Astrocyte (in vitro differentiated cells and primary cell): ENCODE data around the gene IGF2R.

Experiments used
- CTCF ChIP-seq: IDR thresholded peaks from 2 replicates; pipeline ENCODE4 v1.5.1; 2011; ENCODE audit warnings: low read depth, mild to moderate bottlenecking, inconsistent platforms, low read length, moderate library complexity; ENCODE audit not compliant: insufficient read depth
- EZH2 ChIP-seq: IDR thresholded peaks from 2 replicates; pipeline ENCODE4 v1.6.1; 2012; ENCODE audit warnings: mild to moderate bottlenecking, low read length, inconsistent platforms; ENCODE audit not compliant: insufficient read depth

GRCh38 chr6:160022793-160023192 lies 53.9 kb downstream of the IGF2R start:
- TF ChIP-seq CTCF (no peak), EZH2 (no peak)
